ENCODE data around the gene HBA1.
"Not testable (repeated sequence)": the region's sequence is repeated elsewhere in the genome, so short reads cannot be mapped to it uniquely, and the experiment has no call there.

HBA1 gene

DNA sequence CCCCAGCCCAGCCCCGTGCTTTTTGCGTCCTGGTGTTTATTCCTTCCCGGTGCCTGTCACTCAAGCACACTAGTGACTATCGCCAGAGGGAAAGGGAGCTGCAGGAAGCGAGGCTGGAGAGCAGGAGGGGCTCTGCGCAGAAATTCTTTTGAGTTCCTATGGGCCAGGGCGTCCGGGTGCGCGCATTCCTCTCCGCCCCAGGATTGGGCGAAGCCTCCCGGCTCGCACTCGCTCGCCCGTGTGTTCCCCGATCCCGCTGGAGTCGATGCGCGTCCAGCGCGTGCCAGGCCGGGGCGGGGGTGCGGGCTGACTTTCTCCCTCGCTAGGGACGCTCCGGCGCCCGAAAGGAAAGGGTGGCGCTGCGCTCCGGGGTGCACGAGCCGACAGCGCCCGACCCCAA is 474 bp upstream of the HBA1 start:
- DNase-seq, result not testable (repeated sequence)

DNA sequence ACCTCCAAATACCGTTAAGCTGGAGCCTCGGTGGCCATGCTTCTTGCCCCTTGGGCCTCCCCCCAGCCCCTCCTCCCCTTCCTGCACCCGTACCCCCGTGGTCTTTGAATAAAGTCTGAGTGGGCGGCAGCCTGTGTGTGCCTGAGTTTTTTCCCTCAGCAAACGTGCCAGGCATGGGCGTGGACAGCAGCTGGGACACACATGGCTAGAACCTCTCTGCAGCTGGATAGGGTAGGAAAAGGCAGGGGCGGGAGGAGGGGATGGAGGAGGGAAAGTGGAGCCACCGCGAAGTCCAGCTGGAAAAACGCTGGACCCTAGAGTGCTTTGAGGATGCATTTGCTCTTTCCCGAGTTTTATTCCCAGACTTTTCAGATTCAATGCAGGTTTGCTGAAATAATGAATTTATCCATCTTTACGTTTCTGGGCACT is 928 bp downstream of the HBA1 start:
- DNase-seq, result no peak

DNA sequence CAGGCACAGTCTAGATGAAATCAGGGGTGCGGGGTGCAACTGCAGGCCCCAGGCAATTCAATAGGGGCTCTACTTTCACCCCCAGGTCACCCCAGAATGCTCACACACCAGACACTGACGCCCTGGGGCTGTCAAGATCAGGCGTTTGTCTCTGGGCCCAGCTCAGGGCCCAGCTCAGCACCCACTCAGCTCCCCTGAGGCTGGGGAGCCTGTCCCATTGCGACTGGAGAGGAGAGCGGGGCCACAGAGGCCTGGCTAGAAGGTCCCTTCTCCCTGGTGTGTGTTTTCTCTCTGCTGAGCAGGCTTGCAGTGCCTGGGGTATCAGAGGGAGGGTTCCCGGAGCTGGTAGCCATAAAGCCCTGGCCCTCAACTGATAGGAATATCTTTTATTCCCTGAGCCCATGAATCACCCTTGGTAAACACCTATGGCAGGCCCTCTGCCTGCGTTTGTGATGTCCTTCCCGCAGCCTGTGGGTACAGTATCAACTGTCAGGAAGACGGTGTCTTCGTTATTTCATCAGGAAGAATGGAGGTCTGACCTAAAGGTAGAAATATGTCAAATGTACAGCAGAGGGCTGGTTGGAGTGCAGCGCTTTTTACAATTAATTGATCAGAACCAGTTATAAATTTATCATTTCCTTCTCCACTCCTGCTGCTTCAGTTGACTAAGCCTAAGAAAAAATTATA is 1.6 kb downstream of the HBA1 start:
- no peak for DNase-seq

DNA sequence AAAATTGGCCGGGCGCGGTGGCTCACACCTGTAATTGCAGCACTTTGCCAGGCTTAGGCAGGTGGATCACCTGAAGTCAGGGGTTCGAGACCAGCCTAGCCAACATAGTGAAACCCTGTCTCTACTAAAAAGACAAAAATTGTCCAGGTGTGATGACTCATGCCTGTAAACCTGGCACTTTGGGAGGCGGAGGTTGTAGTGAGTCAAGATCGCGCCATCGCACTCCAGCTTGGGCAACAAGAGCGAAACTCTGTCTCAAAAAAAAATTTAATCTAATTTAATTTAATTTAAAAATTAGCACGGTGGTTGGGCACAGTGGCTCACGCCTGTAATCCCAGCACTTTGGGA is 2.2 kb downstream of the HBA1 start:
- DNase-seq, result no peak

DNA sequence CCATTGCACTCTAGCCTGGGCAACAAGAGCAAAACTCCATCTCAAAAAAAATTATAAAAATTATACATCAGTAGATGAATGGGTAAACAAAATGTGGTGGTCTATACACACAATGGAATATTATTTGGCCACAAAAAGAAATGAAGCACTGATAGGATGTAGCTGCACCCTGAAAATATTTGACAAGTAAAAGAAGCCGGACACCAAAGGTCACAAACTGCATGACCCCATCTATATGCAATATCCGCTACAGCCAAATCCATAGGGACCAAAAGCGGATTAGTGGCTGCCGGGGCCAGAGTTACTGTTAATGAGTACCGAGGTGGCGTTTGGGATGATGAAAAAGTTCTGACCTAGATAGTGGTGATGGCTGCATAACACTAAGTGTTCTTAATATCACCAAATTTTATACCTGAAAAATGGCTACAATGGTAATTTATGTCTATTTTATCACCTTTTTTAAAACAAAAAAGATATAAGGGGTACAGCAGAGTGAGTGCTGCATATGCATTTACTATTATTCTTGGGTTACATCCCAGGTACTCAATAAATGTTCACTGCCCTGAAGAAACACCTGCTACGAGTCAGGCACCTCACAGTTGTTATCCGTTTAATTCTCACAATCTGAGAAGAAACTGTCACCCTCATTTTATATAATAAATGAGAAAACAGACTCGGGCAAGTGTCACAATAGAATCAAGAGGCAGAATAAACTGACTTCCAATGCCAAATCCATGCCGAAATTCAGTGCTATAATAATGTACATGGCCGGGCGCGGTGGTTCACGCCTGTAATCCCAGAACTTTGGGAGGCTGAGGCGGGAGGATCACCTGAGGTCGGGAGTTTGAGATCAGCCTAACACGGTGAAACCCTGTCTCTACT is 3.0 kb downstream of the HBA1 start:
- DNase-seq, result no peak

DNA sequence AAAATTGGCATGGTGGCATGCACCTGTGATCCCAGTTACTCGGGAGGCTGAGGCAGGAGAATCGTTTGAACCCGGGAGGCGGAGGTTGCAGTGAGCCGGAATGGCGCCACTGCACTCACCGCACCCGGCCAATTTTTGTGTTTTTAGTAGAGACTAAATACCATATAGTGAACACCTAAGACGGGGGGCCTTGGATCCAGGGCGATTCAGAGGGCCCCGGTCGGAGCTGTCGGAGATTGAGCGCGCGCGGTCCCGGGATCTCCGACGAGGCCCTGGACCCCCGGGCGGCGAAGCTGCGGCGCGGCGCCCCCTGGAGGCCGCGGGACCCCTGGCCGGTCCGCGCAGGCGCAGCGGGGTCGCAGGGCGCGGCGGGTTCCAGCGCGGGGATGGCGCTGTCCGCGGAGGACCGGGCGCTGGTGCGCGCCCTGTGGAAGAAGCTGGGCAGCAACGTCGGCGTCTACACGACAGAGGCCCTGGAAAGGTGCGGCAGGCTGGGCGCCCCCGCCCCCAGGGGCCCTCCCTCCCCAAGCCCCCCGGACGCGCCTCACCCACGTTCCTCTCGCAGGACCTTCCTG is 3.7 kb downstream of the HBA1 start, which contains the start of gene HBQ1:
Gene HBQ1 (plus strand): TSS at position 359 of the 575 bp plus-strand sequence. CDS start 28 bp downstream, at position 387.
- peak; percentile 58 for DNase-seq

DNA sequence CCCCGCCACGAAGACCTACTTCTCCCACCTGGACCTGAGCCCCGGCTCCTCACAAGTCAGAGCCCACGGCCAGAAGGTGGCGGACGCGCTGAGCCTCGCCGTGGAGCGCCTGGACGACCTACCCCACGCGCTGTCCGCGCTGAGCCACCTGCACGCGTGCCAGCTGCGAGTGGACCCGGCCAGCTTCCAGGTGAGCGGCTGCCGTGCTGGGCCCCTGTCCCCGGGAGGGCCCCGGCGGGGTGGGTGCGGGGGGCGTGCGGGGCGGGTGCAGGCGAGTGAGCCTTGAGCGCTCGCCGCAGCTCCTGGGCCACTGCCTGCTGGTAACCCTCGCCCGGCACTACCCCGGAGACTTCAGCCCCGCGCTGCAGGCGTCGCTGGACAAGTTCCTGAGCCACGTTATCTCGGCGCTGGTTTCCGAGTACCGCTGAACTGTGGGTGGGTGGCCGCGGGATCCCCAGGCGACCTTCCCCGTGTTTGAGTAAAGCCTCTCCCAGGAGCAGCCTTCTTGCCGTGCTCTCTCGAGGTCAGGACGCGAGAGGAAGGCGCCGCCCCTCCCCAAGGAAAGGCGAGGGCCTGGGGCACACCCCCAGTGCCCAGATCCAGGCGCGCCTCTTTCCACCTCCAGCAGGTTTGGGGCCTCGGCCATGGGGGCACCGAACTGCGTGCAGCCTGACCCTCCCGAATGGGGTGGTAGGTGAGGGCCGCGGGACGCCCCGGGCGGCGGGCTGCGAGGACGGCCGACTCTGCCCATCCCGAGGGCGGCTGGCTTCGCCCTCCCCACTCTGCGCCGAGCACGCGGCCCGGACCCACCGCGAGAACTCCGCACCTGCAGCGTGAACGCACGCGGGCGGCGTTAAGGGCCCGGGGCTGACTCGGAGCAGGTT is 4.4 kb downstream of the HBA1 start:
- peak; percentile 84 for DNase-seq

DNA sequence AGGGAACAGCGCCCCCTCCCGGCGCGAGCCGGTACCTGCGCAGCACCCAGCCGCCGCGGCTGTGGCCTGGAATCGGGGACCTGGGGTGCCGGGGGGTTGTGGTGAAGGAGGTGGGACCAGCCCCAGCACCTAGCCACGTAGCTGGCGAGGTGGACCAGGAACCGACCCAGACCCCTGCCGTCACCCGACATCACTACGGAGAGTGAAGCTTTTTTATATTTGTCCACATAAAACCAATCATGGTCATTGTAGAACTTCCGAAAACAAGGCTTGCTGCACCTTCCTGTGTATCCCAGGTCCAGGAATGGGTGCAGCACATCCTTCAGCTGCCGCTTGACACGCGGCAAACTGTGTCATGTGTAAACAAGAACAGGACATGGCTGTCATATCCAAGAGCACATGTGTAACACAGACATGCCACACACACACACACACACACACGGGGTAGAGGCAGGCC is 5.1 kb downstream of the HBA1 start:
- DNase-seq, result no peak

DNA sequence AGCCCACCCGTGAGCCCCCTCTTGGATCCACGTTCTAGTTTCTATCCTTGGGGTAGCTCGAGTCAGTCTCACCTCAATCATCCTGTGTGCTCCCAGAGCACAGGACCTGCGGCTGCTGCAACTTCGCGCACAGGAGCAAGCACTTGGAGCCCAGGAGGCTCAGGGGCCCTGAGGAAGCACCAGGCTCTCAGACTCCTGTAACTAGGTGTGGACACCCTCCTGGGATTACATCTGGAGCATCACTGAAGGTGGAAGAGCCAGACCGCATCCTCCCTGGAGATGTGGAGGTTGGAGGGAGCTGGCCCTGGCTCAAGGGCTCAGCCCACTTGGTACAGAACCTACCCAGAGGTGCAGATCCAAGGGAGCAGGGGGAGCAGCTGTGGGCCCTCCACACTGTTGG is 6.5 kb downstream of the HBA1 start:
- DNase-seq, result no peak

DNA sequence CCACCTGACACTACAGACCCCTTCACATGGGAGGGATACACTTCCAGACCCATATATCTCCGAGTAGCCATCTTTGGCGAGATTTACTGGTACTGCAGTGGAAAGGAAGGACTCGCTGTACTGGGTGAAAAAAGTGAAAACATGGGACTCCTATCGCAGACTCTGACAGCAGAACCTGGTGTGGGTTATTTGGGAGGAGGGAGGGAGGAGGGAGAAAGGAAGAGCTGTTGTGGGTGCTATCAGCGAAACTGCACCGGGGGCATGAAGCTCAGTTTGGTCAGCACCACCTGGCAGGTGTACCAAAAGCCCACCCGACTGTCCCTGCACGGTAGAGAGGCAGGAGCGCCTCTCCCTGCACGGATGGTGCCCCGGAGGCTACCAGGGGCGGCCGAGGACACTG is 8.7 kb downstream of the HBA1 start:
- no peak for DNase-seq

DNA sequence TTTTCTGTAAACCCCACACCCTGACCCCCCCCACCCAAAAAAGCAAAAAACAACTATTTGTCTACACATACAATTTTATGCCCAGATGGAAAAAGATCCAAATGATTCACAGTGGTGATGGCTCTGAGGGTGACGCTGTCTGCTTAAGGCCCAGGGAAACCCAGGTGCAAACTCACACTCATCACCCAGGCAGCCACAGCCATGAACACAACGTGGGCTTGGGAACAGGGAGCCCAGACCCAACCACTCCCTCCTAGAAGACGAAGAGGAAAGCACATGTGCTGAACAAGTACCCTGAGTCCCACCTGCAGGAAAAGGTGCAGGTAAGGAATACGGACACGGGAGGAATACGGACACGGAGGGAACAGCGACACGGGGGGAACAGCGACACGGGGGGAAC is 9.2 kb downstream of the HBA1 start:
- no peak for DNase-seq

DNA sequence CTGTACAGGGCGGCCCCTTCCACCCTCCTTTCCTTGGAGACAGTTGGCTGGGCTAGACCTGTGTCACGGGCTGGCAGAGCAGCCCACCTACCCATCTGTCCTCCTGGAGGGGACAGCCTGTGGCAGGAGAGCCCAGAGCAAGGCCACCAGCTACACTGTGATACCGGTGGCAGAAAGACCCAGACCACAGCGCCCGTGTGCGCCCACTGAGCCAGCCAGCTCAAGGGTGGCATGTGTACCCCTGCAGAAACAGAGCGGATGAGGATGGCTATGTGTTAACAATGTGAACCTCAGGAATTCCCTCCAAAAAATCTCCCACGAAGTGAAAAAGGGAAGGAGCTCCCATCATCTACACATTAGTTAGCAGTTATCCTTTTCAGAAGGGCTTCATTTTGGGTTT is 10.8 kb downstream of the HBA1 start:
- DNase-seq, result no peak

DNA sequence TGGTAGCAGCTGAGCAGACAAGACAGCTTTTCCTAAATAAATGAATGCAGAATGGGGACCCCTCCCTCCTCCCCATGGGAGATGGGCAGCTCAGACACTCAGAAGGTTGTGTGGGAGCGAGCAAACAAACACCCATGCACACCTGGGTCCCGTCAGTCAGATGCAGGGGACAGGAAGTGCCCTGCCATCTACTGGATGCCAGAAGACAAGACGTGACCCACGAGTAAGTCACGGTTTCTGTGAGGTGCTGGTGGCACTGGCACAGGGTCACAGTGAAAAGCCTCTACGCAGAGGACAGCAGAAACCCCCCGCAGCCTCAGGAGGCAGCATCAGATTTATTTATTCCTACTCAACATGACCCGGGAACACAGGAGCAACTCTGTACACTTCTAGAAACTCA is 12.2 kb downstream of the HBA1 start:
- peak; percentile 22 for DNase-seq

DNA sequence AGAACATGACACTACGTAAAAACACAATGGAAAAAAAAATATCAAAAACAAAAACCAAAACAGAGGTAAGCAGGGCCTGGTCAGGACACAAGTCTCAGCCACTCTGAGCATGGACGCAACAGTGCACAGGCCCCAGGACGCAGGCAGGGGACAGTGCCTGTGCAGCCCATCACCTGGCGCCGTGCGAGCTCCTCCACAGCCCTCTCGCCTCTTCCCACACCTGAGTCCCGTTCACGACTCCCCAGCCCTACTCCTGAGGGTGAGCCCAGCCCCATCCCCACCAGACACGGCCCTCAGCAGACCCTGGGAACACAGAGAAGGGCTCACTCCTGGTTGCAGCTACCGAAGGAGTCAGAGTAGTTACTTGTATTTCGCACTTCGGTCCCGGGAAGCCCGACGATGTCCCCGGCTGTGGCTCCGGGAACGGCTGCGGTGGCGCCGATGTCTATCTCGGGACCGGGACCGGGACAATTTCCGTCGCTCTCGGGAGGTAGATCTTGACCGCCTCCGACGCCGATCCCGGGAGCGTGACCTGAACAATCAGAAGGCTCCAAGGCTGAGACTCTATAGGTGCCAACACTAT is 13.2 kb downstream of the HBA1 start:
- no peak for DNase-seq

DNA sequence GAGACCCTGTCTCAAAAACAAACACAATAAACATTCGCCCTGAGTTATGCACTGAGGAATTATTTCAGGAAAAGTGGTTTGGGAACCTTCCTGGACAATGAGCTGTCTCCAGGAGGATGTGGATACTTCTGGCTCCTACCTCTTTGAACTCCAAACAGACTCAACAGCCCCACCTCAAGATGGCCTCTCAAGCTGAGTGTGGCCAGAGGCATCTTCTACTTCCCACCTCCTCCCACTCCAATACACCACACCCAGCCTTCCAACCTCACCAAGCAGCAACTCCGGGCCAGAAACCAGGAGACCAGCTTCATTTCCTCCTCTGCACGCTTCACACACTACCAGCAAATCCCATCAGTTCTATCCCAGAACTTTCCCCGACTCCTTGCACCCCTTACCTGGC is 15.4 kb downstream of the HBA1 start:
- no peak for DNase-seq

DNA sequence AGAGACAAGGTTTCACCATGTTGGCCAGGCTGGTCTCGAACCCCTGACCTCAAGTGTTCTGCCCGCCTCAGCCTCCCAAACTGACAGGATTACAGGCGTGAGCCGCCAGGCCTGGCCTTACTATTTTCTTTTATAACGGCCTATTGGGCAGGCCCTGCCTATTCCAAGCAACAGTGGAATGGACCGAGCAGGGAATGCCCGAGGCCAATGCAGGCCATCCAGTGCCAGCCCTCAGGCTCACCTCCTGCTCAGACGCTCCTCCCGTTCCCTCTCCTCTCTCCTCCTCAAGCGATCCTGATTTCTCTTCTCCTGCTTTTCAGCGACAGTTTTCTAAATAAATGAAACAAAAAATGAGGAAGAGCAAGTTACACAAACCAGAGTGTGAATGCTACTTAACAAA is 16.2 kb downstream of the HBA1 start:
- DNase-seq, result no peak

DNA sequence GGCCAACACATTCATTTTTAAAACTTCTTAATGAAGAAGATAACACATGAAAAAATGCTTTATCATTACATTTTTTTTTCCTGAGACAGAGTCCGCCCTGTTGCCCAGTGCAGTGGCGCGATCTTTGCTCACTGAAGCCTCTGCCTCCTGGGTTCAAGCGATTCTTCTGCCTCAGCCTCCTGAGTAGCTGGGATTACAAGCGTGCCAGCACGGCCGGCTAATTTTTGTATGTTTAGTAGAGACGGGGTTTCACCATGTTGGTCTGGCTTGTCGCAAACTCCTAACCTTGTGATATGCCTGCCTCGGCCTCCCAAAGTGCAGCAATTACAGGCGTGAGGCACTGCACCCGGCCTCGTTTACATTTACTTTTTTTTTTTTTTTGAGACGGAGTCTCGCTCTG is 17.0 kb downstream of the HBA1 start:
- no peak for DNase-seq

DNA sequence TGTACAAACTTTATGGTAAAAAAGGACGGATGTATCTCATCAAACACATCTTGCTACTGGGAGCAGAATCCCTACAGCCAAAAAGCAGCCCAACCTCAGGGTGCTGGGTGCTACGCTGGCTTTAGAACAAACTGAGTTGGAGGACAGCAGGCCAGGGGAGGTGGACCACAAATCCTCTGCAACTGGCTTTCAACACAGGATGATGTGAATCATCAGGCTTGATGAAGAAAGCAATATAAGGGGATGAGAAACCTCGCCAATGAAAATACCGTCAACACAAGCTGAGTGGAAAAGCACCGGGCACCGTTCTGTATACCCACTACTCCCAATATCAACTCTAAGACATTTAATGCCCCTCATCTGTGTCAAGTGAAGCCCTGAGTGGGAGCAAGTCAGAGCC is 18.0 kb downstream of the HBA1 start:
- no peak for DNase-seq

DNA sequence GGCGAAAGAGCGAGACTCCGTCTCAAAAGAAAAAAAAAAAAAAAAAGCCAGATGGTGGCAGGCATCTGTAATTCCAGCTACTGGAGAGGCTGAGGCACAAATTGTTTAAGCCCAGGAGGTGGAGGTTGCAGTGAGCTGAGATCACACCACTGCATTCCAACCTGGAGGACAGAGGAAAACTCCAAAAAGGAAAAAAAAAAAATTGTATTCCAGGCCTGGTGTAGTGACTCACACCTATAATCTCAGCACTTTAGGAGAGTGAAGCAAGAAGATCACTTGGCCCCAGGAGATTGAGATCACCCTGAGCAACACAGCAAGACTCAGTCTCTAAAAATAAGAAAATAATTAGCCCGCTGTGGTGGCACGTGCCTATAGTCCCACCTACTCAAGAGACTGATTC is 23.9 kb downstream of the HBA1 start:
- DNase-seq, result no peak

DNA sequence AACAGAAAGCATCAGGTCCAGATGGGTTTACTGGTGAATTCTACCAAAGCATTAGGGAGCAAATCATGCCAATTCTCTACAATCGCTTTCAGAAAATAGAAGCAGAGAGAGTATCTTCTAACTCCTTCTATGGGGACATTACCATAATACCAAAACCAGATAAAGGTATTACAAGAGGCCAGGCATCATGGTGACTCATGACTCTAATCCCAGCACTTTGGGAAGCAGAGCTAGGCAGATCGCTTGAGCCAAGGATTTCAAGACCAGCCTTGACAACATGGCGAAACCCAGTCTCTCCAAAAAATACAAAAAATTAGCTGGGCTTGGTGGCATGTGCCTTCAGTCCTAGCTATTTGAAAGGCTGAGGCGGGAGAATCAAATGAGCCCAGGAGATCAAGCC is 26.8 kb downstream of the HBA1 start:
- DNase-seq, result no peak

DNA sequence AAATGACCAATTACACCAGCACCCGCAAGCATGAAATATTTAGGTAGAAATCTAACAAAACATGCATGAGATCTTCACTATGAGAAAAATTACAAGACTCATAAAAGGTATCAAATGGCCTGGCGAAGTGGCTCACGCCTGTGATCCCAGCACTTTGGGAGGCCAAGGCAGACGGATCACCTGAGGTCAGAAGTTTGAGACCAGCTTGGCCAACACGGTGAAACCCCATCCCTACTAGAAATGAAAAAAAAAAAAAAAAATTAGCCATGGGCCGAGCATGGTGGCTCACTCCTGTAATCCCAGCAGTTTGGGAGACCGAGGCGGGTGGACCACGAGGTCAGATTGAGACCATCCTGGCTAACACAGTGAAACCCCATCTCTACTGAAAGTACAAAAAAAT is 27.6 kb downstream of the HBA1 start:
- not testable (repeated sequence) for DNase-seq

DNA sequence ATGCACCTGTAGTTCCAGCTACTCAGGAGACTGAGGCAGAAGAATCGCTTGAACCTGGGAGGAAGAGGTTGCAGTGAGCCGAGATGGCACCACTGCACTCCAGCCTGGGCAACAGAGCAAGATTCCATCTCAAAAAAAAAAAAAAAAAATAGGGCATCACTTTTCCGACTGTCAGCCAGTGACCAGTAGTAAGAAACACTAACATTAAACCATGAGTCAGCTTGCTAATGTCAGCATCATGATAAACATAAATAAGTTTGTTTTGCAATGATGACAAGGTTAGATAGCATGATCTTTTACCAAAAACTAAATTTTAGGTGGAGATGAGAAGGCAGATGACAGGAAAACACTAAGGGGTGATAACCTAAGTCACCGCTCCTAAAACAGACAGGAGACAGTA is 32.9 kb downstream of the HBA1 start:
- DNase-seq, result not testable (repeated sequence)
